Naive thymus-derived CD4-positive, alpha-beta T cell (primary cell): ENCODE measurements around the gene SEC24D. TPM values are rescaled to one million over a fixed set of nuclear protein-coding genes. Genes with fewer than 3 reads are reported as not detected.

ENCODE experiments used
- ATAC-seq: fragments of 150-1000 bp; cut with Tn5 transposase; 2 replicates; pipeline ENCODE4 v1.10.0; 2021; ENCODE audit warnings: mild to moderate bottlenecking, moderate library complexity
- CTCF ChIA-PET: fragments of 350-600 bp; sonication (Branson Sonifier 250); formaldehyde crosslinking; loops from one replicate; lab custom pipeline; 2021; ENCODE audit warnings: antibody characterized with exemption; lab: Charles Lee
- POLR2A ChIA-PET: fragments of 350-600 bp; sonication (Branson Sonifier 250); formaldehyde crosslinking; loops from one replicate; lab custom pipeline; 2021; ENCODE audit warnings: antibody characterized with exemption, inconsistent platforms; lab: Charles Lee
- DNase-seq, 9 donors: peaks; one replicate each; pipeline versions ENCODE4 v3.0.0 to v3.0.0-alpha.2; 2020 to 2022; ENCODE audit warnings: mixed read lengths in 1 of 9
- H3K27ac ChIP-seq: one replicate; pipeline ENCODE4 v1.7.0; 2013; ENCODE audit warnings: mild to moderate bottlenecking, low read depth, low read length, moderate library complexity
- H3K27me3 ChIP-seq, 2 donors: one replicate each; pipeline ENCODE4 v1.7.0; 2013; ENCODE audit warnings: low read length in 2 of 2, mild to moderate bottlenecking in 2 of 2, moderate library complexity in 2 of 2; ENCODE audit not compliant: control insufficient read depth in 2 of 2, insufficient read depth in 2 of 2
- H3K36me3 ChIP-seq, 3 experiments: 1 replicate in 2 of 3; 2 replicates in 1 of 3; pipeline ENCODE4 v1.7.0; 2013; ENCODE audit warnings: low read length in 3 of 3, mild to moderate bottlenecking in 3 of 3, moderate library complexity in 1 of 3; ENCODE audit not compliant: insufficient read depth in 3 of 3, control insufficient read depth in 2 of 3
- H3K4me1 ChIP-seq, 2 donors: one replicate each; pipeline ENCODE4 v1.7.0; 2013; ENCODE audit warnings: low read length in 2 of 2, mild to moderate bottlenecking in 2 of 2, moderate library complexity in 1 of 2; ENCODE audit not compliant: control insufficient read depth in 2 of 2, insufficient read depth in 2 of 2
- H3K4me3 ChIP-seq: 2 replicates; pipeline ENCODE4 v1.7.0; 2013; ENCODE audit warnings: mild to moderate bottlenecking, low read length
- H3K9me3 ChIP-seq, 3 experiments: 1 replicate in 2 of 3; 2 replicates in 1 of 3; pipeline ENCODE4 v1.7.0; 2013; ENCODE audit warnings: low read length in 3 of 3; ENCODE audit not compliant: control insufficient read depth in 2 of 3
- H3K27ac Mint-ChIP-seq, 9 donors: one replicate each; pipeline ENCODE4 v1.8.0; 2020 to 2022; ENCODE audit warnings: mixed read lengths in 9 of 9, mild to moderate bottlenecking in 8 of 9, moderate library complexity in 5 of 9, inconsistent platforms in 2 of 9
- H3K27me3 Mint-ChIP-seq, 5 donors: one replicate each; pipeline ENCODE4 v1.8.0; 2021 to 2022; ENCODE audit warnings: mixed read lengths in 5 of 5, mild to moderate bottlenecking in 1 of 5
- H3K36me3 Mint-ChIP-seq, 5 donors: one replicate each; pipeline ENCODE4 v1.8.0; 2020 to 2022; ENCODE audit warnings: mixed read lengths in 5 of 5, mild to moderate bottlenecking in 3 of 5, inconsistent platforms in 1 of 5
- H3K4me1 Mint-ChIP-seq, 7 donors: one replicate each; pipeline ENCODE4 v1.8.0; 2020 to 2022; ENCODE audit warnings: mixed read lengths in 7 of 7, mild to moderate bottlenecking in 3 of 7, inconsistent platforms in 1 of 7
- H3K4me3 Mint-ChIP-seq, 10 donors: one replicate each; pipeline ENCODE4 v1.8.0; 2020 to 2022; ENCODE audit warnings: mild to moderate bottlenecking in 10 of 10, mixed read lengths in 10 of 10, moderate library complexity in 6 of 10, inconsistent platforms in 2 of 10
- H3K9me3 Mint-ChIP-seq, 11 donors: one replicate each; pipeline ENCODE4 v1.8.0; 2020 to 2022; ENCODE audit warnings: mixed read lengths in 11 of 11, mild to moderate bottlenecking in 4 of 11, inconsistent platforms in 1 of 11, moderate library complexity in 1 of 11
- intact Hi-C, 2 donors: fragments of 100-400 bp; cut with micrococcal nuclease; formaldehyde crosslinking; loops; one replicate each; pipeline ENCODE4 v1.15.1; 2023
- polyA plus RNA-seq, 2 donors: library from polyadenylated mRNA; unstranded; fragments of 300-500 nt; fragmentation: Illumina TruSeq; gene quantifications; one replicate each; pipeline ENCODE4 v1.2.3, GENCODE V29; 2021
- total RNA-seq, 6 experiments: library from RNA in 5 of 6; stranded (reverse) in 5 of 6; gene quantifications; 1 replicate in 5 of 6; 2 replicates in 1 of 6; pipeline ENCODE4 v1.2.3 and lab custom pipeline; 2021 to 2026

SEC24D gene
- total and polyA plus RNA-seq, 7 experiments from 2014 or later = 11.5 to 59.2 (median 16.4) TPM

DNA sequence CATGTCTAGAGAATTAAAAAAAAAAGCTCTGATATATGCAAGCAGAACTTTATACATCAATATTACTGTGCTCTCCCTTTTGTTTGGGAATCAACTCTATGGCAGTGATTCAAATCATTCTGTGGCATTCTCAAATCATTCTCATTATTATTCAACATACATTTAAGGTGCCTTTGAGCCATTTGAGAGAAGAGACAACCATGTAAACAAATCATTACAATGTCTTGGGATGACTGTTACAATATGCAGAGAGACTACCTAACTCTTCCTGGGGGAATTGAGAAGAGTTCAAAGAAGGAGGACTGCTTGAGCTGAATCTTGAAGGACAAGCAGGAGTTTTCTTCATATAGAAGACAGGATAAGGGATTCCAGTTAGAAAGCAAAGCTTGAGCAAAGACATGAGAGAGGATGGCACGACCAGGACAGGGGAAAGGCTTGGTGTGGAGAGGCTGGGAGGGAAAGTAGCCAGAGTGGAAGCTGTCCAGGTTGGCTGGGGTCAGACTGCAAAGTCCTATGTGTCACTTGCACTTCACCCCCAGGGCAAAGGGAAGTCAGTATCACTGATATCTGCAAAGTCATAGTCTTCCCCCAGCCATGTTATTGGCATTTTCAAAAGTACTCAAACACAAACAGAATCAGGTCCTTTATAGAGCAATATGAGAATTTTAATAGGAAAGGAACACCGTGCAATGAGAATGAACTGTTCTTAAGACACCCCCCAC is 9.0 kb downstream of the SEC24D start:
- Mint-ChIP-seq H3K27ac (peak overlapping the region in 2 of 9 donors; percentile 1 to 3), H3K4me1 (peaks cover 15 to 32% (median 25%) of the 10 kb centered on the region in 7 donors), H3K27me3 (no peaks in the 10 kb centered on the region), H3K4me3 (no peak overlapping the region), H3K9me3 (peaks cover 0 to 2% (median 0%) of the 10 kb centered on the region in 11 donors), H3K36me3 (peaks cover 23 to 54% (median 24%) of the 10 kb centered on the region in 5 donors)
- CTCF ChIA-PET = no interaction called here
- H3K27me3 ChIP-seq = no peaks in the 10 kb centered on the region
- H3K4me1 ChIP-seq = peaks cover 0 to 5% of the 10 kb centered on the region in 2 donors
- H3K4me3 ChIP-seq = no peak overlapping the region
- no peaks in the 10 kb centered on the region for H3K9me3 ChIP-seq
- no peak overlapping the region for H3K27ac ChIP-seq
- H3K36me3 ChIP-seq = peaks cover 0 to 20% (median 4%) of the 10 kb centered on the region in 3 experiments
- POLR2A ChIA-PET = no interaction called here
- ATAC-seq = peak; percentile 20
- no peak for DNase-seq
- intact Hi-C loops = loop anchor here in 1 of 2 donors (1.0 kb wide), 1 partner anchor 8 kb away; no protein-coding TSS in a partner anchor

DNA sequence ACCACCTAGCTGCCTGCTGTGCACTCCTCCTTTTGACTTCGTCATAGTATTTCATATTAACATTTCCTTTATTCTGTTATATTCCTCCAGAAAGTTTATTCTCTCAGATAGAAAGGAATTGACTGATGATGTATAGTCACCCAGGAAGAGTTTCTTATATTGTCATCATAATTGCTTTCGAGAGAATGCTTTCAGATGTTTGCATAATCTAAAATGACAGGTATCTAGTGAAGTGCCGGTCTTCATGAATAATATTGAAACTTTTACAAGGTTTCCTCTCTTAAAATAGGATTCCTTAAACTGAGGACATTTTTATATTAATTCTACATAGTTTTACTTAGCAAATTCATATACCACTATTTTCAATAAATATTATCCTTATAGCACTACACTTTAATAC is 10.1 kb downstream of the SEC24D start:
- Histone ChIP-seq H3K27me3 (no peaks in the 10 kb centered on the region), H3K9me3 (no peaks in the 10 kb centered on the region), H3K36me3 (peaks cover 0 to 20% (median 4%) of the 10 kb centered on the region in 3 experiments), H3K4me3 (no peak overlapping the region), H3K4me1 (peaks cover 0 to 5% of the 10 kb centered on the region in 2 donors), H3K27ac (no peak overlapping the region)
- Mint-ChIP-seq H3K27me3 (no peaks in the 10 kb centered on the region), H3K4me1 (peaks cover 13 to 32% (median 21%) of the 10 kb centered on the region in 7 donors), H3K27ac (peak overlapping the region in 1 of 9 donors; percentile 9), H3K9me3 (peaks cover 0 to 2% (median 0%) of the 10 kb centered on the region in 11 donors), H3K4me3 (no peak overlapping the region), H3K36me3 (peaks cover 19 to 49% (median 23%) of the 10 kb centered on the region in 5 donors)
- DNase-seq (no peak), ATAC-seq (no peak)
- POLR2A ChIA-PET = no interaction called here
- CTCF ChIA-PET = no interaction called here
- intact Hi-C loops = no loop called here

DNA sequence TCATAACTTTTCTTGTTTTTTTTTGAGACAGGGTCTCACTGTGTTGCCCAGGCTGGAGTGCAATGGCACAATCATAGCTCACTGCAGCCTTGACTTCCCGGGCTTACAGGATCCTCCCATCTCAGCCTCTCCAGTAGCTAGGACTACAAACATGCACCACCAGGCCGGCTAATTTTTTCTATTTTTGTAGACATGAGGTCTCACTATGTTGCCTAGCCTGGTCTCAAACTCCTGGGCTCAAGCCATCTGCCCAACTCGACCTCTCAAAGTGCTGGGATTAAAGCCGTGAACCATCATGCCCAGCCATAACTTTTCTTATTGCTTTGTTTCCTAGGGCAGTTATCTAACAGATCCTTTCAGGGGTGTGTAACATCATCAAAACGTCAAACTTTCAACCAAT is 11.8 kb downstream of the SEC24D start:
- no peak overlapping the region for H3K4me3 ChIP-seq
- no peak overlapping the region for H3K27ac Mint-ChIP-seq

DNA sequence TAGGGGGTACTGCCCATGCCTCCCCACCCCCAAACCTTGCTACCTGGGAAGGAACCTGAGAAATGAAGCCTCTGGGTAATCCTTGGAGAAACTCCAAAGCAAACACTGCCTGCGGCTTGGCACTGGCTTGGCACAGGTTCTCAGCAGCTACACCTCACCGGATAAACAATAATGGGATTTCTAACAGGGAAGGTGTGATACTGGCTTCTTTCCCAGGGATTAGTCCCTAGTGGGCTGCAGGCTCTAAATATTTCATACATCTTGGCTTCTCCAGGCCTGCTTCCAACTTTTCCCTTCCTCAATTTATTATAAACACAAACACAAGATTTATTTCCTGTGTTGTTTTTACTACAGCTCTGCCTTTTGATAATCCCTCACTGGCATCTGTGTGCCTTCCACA is 12.5 kb downstream of the SEC24D start:
- peaks cover 0 to 5% of the 10 kb centered on the region in 2 donors for H3K4me1 ChIP-seq
- DNase-seq (no peak), ATAC-seq (no peak)
- intact Hi-C loops = no loop called here
- ChIA-PET CTCF (no interaction called here), POLR2A (no interaction called here)
- no peak overlapping the region for H3K4me3 ChIP-seq
- H3K36me3 ChIP-seq = peaks cover 0 to 15% (median 4%) of the 10 kb centered on the region in 3 experiments
- Mint-ChIP-seq H3K36me3 (peaks cover 11 to 37% (median 15%) of the 10 kb centered on the region in 5 donors), H3K9me3 (no peaks in the 10 kb centered on the region), H3K27ac (no peak overlapping the region), H3K4me1 (peaks cover 2 to 23% (median 10%) of the 10 kb centered on the region in 7 donors), H3K27me3 (no peaks in the 10 kb centered on the region), H3K4me3 (no peak overlapping the region)
- no peak overlapping the region for H3K27ac ChIP-seq
- no peaks in the 10 kb centered on the region for H3K9me3 ChIP-seq
- no peaks in the 10 kb centered on the region for H3K27me3 ChIP-seq

More for the DNA sequence above, 11.8 kb downstream of the SEC24D start:
- intact Hi-C loops = no loop called here
- Histone ChIP-seq H3K9me3 (no peaks in the 10 kb centered on the region), H3K36me3 (peaks cover 0 to 20% (median 4%) of the 10 kb centered on the region in 3 experiments), H3K27me3 (no peaks in the 10 kb centered on the region), H3K4me1 (peaks cover 0 to 5% of the 10 kb centered on the region in 2 donors), H3K27ac (no peak overlapping the region)
- ChIA-PET CTCF (no interaction called here), POLR2A (no interaction called here)
- DNase-seq (no peak), ATAC-seq (no peak)
- H3K27me3 Mint-ChIP-seq = no peaks in the 10 kb centered on the region
- peaks cover 9 to 28% (median 15%) of the 10 kb centered on the region in 7 donors for H3K4me1 Mint-ChIP-seq
- H3K36me3 Mint-ChIP-seq = peaks cover 15 to 41% (median 19%) of the 10 kb centered on the region in 5 donors
- no peak overlapping the region for H3K4me3 Mint-ChIP-seq
- peaks cover 0 to 2% (median 0%) of the 10 kb centered on the region in 11 donors for H3K9me3 Mint-ChIP-seq

DNA sequence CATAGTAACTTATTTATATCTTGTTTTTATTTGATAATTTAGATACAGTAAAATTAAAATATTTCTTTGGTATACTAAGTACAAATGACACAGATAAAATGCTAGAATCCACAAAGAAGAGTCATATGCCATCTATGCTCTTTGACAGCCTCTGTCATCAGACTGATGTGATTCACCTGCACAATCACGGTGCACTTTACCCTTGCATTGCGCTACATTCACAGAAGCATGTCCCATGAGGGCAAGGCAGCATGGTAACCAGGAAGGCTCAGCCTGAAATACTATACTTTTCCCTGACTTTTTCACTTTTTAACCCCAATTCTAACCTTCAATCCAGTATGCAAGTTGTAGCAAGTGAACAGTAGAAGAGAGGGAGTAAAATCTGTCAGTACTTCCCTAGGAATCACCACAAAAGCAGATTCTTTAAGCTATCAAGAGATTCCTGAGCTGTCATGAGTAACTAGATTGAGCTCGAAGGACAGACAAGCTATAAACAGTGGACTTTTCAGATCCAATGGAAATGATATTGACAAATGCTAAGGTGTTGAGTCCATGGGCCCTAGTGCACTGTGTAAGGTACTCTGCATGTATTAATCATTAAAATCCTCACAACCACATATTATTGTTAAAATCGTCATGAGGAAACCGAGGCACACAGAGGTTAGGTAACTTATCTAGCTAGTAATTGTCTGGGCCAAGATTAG is 14.2 kb downstream of the SEC24D start:
- Histone ChIP-seq H3K36me3 (peaks cover 0 to 15% (median 4%) of the 10 kb centered on the region in 3 experiments), H3K4me1 (peaks cover 0 to 2% of the 10 kb centered on the region in 2 donors), H3K9me3 (no peaks in the 10 kb centered on the region), H3K4me3 (no peak overlapping the region), H3K27ac (no peak overlapping the region), H3K27me3 (no peaks in the 10 kb centered on the region)
- Mint-ChIP-seq H3K4me3 (no peak overlapping the region), H3K4me1 (peaks cover 0 to 15% (median 4%) of the 10 kb centered on the region in 7 donors), H3K9me3 (no peaks in the 10 kb centered on the region), H3K27ac (no peak overlapping the region), H3K36me3 (peaks cover 10 to 34% (median 16%) of the 10 kb centered on the region in 5 donors), H3K27me3 (no peaks in the 10 kb centered on the region)
- ChIA-PET CTCF (interaction anchor here (0.8 kb wide), 1 partner anchor 9 kb away, joined by 4 read pairs; no protein-coding TSS in a partner anchor), POLR2A (no interaction called here)
- ATAC-seq = no peak
- no peak for DNase-seq
- intact Hi-C loops = no loop called here

DNA sequence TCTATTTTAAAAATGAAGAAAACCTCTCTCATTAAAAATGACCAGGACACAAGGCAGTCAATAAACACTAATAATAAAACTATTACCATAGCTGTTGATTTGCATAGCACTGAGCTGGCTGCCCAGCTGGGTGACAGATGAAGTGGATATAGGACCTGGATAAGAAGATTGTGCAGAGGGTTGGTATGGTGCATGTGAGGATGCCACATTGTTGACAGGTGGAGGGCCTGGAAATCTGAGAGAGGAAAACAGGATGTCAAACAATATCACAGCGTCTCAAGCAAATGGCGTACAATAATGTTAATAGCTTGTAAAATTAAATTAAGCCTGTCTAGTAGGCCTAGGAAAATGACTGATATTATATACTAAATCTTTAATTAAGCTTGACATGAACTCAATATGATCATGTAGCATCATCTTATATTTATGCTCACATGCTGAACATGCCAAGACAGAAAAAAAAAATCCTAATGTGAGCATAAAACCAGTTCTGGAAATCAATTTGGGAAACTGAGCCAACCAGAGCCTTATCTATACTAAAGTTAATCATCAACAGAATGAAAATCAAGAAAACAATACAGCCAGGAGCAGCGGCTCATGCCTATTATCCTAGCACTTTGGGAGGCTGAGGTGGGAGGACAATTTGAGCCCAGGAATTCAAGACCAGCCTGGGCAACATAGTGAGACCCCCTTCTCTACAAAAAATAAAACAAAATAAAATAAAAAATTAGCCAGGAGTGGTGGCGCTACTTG is 18.6 kb downstream of the SEC24D start:
- H3K27me3 Mint-ChIP-seq = no peaks in the 10 kb centered on the region
- peaks cover 0 to 31% (median 0%) of the 10 kb centered on the region in 3 experiments for H3K36me3 ChIP-seq
- no peaks in the 10 kb centered on the region for H3K4me1 ChIP-seq
- POLR2A ChIA-PET = interaction anchor here (1.3 kb wide), 1 partner anchor 37 kb away, joined by 5 read pairs; no protein-coding TSS in a partner anchor
- H3K4me3 Mint-ChIP-seq = no peak overlapping the region
- CTCF ChIA-PET = no interaction called here
- no peaks in the 10 kb centered on the region for H3K9me3 ChIP-seq
- intact Hi-C loops = no loop called here
- ATAC-seq (no peak), DNase-seq (no peak)
- H3K27ac Mint-ChIP-seq = no peak overlapping the region
- no peaks in the 10 kb centered on the region for H3K27me3 ChIP-seq
- no peak overlapping the region for H3K4me3 ChIP-seq
- H3K36me3 Mint-ChIP-seq = peaks cover 8 to 41% (median 30%) of the 10 kb centered on the region in 5 donors
- no peak overlapping the region for H3K27ac ChIP-seq
- no peaks in the 10 kb centered on the region for H3K9me3 Mint-ChIP-seq
- H3K4me1 Mint-ChIP-seq = peaks cover 0 to 3% (median 0%) of the 10 kb centered on the region in 7 donors
